A204.1 (cell line): Measurements from ENCODE around the gene ZNF521.

ENCODE experiments used
- FAIRE-seq: peaks from 2 replicates; lab custom pipeline; 2012; peaks lifted over from hg19 to GRCh38; lab: Jason Lieb, UNC

ZNF521 gene

GRCh38 chr18:25223899-25224886 is 127.8 kb downstream of the ZNF521 start:
- no peak for FAIRE-seq

GRCh38 chr18:25223211-25223610 is 128.8 kb downstream of the ZNF521 start:
- no peak for FAIRE-seq

- FAIRE-seq = no peak
Observed at GRCh38 chr18:25222648-25223047, 129.3 kb downstream of the ZNF521 start.

GRCh38 chr18:25210622-25211021 is 141.3 kb downstream of the ZNF521 start:
- FAIRE-seq = no peak

- FAIRE-seq = no peak
Observed at GRCh38 chr18:25192065-25192464, 159.9 kb downstream of the ZNF521 start.

- FAIRE-seq = no peak
Observed at GRCh38 chr18:25190472-25190871, 161.5 kb downstream of the ZNF521 start.

- FAIRE-seq = no peak
Observed at GRCh38 chr18:25189391-25190185, 162.4 kb downstream of the ZNF521 start.

- FAIRE-seq = no peak
Observed at GRCh38 chr18:25187521-25188192, 164.3 kb downstream of the ZNF521 start.

- no peak for FAIRE-seq
Observed at GRCh38 chr18:25186871-25187270, 165.1 kb downstream of the ZNF521 start.

- FAIRE-seq = no peak
Observed at GRCh38 chr18:25181993-25182392, 170.0 kb downstream of the ZNF521 start.

GRCh38 chr18:25181581-25181980 is 170.4 kb downstream of the ZNF521 start:
- no peak for FAIRE-seq

GRCh38 chr18:25180973-25181548 is 170.9 kb downstream of the ZNF521 start:
- no peak for FAIRE-seq

GRCh38 chr18:25177631-25178030 is 174.3 kb downstream of the ZNF521 start:
- FAIRE-seq = no peak

GRCh38 chr18:25176518-25177042 is 175.4 kb downstream of the ZNF521 start:
- no peak for FAIRE-seq

- no peak for FAIRE-seq
Observed at GRCh38 chr18:25175558-25176517, 176.1 kb downstream of the ZNF521 start.

- FAIRE-seq = no peak
Observed at GRCh38 chr18:25174324-25174723, 177.6 kb downstream of the ZNF521 start.

- no peak for FAIRE-seq
Observed at GRCh38 chr18:25171334-25171733, 180.6 kb downstream of the ZNF521 start.

- no peak for FAIRE-seq
Observed at GRCh38 chr18:25170402-25170801, 181.6 kb downstream of the ZNF521 start.

- no peak for FAIRE-seq
Observed at GRCh38 chr18:25169701-25170100, 182.3 kb downstream of the ZNF521 start.

GRCh38 chr18:25167612-25168410 is 184.2 kb downstream of the ZNF521 start:
- FAIRE-seq = no peak
